GM18858 (cell line): ENCODE results near the gene GPR137C.

Experiments
- ATAC-seq: cut with Tn5 transposase; IDR thresholded peaks from one replicate; pipeline ENCODE4 v1.9.1; 2021; ENCODE audit not compliant: unreplicated experiment

The GPR137C gene

GRCh38 chr14:52661314-52661713 lies 108.7 kb downstream of the GPR137C start:
- ATAC-seq, result no peak

GRCh38 chr14:52663850-52664249 lies 111.2 kb downstream of the GPR137C start:
- ATAC-seq, result no peak

GRCh38 chr14:52678591-52678990 lies 126.0 kb downstream of the GPR137C start:
- ATAC-seq, result no peak

GRCh38 chr14:52683985-52684520 lies 131.4 kb downstream of the GPR137C start:
- no peak for ATAC-seq

GRCh38 chr14:52686176-52686575 lies 133.5 kb downstream of the GPR137C start:
- no peak for ATAC-seq
